Measurements from ENCODE around the gene ARF3.

ARF3 gene

GRCh38 chr12:48981757-48982157 is 24.5 kb upstream of the ARF3 start:
- H3K4me3 ChIP-seq (ENCODE audit: low read depth, low read length) = no peak overlapping the region
- TF ChIP-seq CTCF (IDR thresholded peaks at IDR 0.05; ENCODE audit: low read depth, low read length, missing control alignments) = no peak

GRCh38 chr12:48980953-48981756 is 23.9 kb upstream of the ARF3 start:
- no peak for TF ChIP-seq CTCF (IDR thresholded peaks at IDR 0.05; ENCODE audit: low read depth, low read length, missing control alignments)
- in situ Hi-C loops (cut with HindIII; ENCODE audit: low sequenced_read_pairs) = no loop called here
- no peak overlapping the region for H3K4me3 ChIP-seq (ENCODE audit: low read depth, low read length)
- no peak for DNase-seq (ENCODE audit: low read depth)

More at GRCh38 chr12:48981757-48982157, 24.5 kb upstream of the ARF3 start:
- DNase-seq (ENCODE audit: low read depth) = no peak
- in situ Hi-C loops (cut with HindIII; ENCODE audit: low sequenced_read_pairs) = no loop called here

- in situ Hi-C loops (cut with HindIII; ENCODE audit: low sequenced_read_pairs) = no loop called here
- DNase-seq (ENCODE audit: low read depth) = no peak
- TF ChIP-seq CTCF (IDR thresholded peaks at IDR 0.05; ENCODE audit: low read depth, low read length, missing control alignments) = no peak
- no peak overlapping the region for H3K4me3 ChIP-seq (ENCODE audit: low read depth, low read length)
Observed at GRCh38 chr12:48980389-48980952, 23.2 kb upstream of the ARF3 start.

GRCh38 chr12:48979602-48980388 is 22.5 kb upstream of the ARF3 start:
- DNase-seq (ENCODE audit: low read depth) = no peak
- in situ Hi-C loops (cut with HindIII; ENCODE audit: low sequenced_read_pairs) = no loop called here
- TF ChIP-seq CTCF (IDR thresholded peaks at IDR 0.05; ENCODE audit: low read depth, low read length, missing control alignments) = no peak
- H3K4me3 ChIP-seq (ENCODE audit: low read depth, low read length) = no peak overlapping the region

- no peak for TF ChIP-seq CTCF (IDR thresholded peaks at IDR 0.05; ENCODE audit: low read depth, low read length, missing control alignments)
- no peak overlapping the region for H3K4me3 ChIP-seq (ENCODE audit: low read depth, low read length)
- DNase-seq (ENCODE audit: low read depth) = no peak
Observed at GRCh38 chr12:48978741-48979601, 21.7 kb upstream of the ARF3 start.

GRCh38 chr12:48978291-48978740 is 21.0 kb upstream of the ARF3 start, which contains the start of gene WNT1:
Gene WNT1, plus strand, starts transcription at chr12:48978322. Its CDS starts 329 bp downstream, at chr12:48978651.
- H3K4me3 ChIP-seq (ENCODE audit: low read depth, low read length) = no peak within 1 kb of the TSS
- TF ChIP-seq CTCF (IDR thresholded peaks at IDR 0.05; ENCODE audit: low read depth, low read length, missing control alignments) = no peak
- in situ Hi-C loops (cut with HindIII; ENCODE audit: low sequenced_read_pairs) = no loop called here
- no peak for DNase-seq (ENCODE audit: low read depth)

More at GRCh38 chr12:48978741-48979601, 21.7 kb upstream of the ARF3 start:
- in situ Hi-C loops (cut with HindIII; ENCODE audit: low sequenced_read_pairs) = no loop called here
